ENCODE data around the gene GNB5. TPM values are rescaled to one million over a fixed set of nuclear protein-coding genes. Genes with fewer than 3 reads are reported as not detected.

The GNB5 gene
- total RNA-seq, 6 experiments from 2014 or later: 24.1 to 37.1 (median 33.0) TPM

GRCh38 chr15:52106641-52107040 lies 84.6 kb downstream of the GNB5 start:
- Mint-ChIP-seq H3K4me3 (no peak overlapping the region), H3K27ac (no peak overlapping the region), H3K27me3 (ENCODE audit: insufficient read depth) (peaks cover 5% of the 10 kb centered on the region; the same call in 1 of the 2 replicates), H3K4me1 (ENCODE audit: low read depth) (peaks cover 38% of the 10 kb centered on the region; the same call in 1 of the 2 replicates), H3K36me3 (ENCODE audit: low read depth) (peaks cover 3% of the 10 kb centered on the region), H3K9me3 (no peaks in the 10 kb centered on the region)
- DNase-seq: no peak
- TF ChIP-seq CTCF (IDR thresholded peaks at IDR 0.05): no peak

GRCh38 chr15:52105846-52106245 lies 85.3 kb downstream of the GNB5 start:
- no peak for DNase-seq
- Mint-ChIP-seq H3K27me3 (ENCODE audit: insufficient read depth) (peaks cover 3% of the 10 kb centered on the region), H3K9me3 (no peaks in the 10 kb centered on the region), H3K27ac (no peak overlapping the region), H3K4me1 (ENCODE audit: low read depth) (peaks cover 38% of the 10 kb centered on the region; the same call in 1 of the 2 replicates), H3K36me3 (ENCODE audit: low read depth) (peaks cover 3% of the 10 kb centered on the region), H3K4me3 (no peak overlapping the region)
- TF ChIP-seq CTCF (IDR thresholded peaks at IDR 0.05): no peak

- Mint-ChIP-seq H3K4me1 (ENCODE audit: low read depth) (peaks cover 38% of the 10 kb centered on the region; the same call in 1 of the 2 replicates), H3K4me3 (no peak overlapping the region), H3K9me3 (no peaks in the 10 kb centered on the region), H3K36me3 (ENCODE audit: low read depth) (peaks cover 3% of the 10 kb centered on the region), H3K27me3 (ENCODE audit: insufficient read depth) (peaks cover 3% of the 10 kb centered on the region), H3K27ac (peak overlapping the region; percentile 85)
- TF ChIP-seq CTCF (IDR thresholded peaks at IDR 0.05): no peak
- DNase-seq: no peak
Measured at GRCh38 chr15:52104532-52105004, 86.6 kb downstream of the GNB5 start.

GRCh38 chr15:52103217-52104207 lies 87.7 kb downstream of the GNB5 start:
- H3K4me1 Mint-ChIP-seq (ENCODE audit: low read depth): peaks cover 38% of the 10 kb centered on the region; the same call in 1 of the 2 replicates
- H3K36me3 Mint-ChIP-seq (ENCODE audit: low read depth): peaks cover 3% of the 10 kb centered on the region
- H3K27me3 Mint-ChIP-seq (ENCODE audit: insufficient read depth): peaks cover 3% of the 10 kb centered on the region
- no peaks in the 10 kb centered on the region for H3K9me3 Mint-ChIP-seq
- peak overlapping the region; percentile 85 for H3K27ac Mint-ChIP-seq
- peak overlapping the region; percentile 54 for H3K4me3 Mint-ChIP-seq
- no peak for TF ChIP-seq CTCF (IDR thresholded peaks at IDR 0.05)
- peak; percentile 93 for DNase-seq

GRCh38 chr15:52102463-52102862 lies 88.7 kb downstream of the GNB5 start:
- Mint-ChIP-seq H3K4me3 (peak overlapping the region; percentile 27; the same call in 1 of the 2 replicates), H3K9me3 (no peaks in the 10 kb centered on the region), H3K4me1 (ENCODE audit: low read depth) (peaks cover 38% of the 10 kb centered on the region), H3K27me3 (ENCODE audit: insufficient read depth) (no peaks in the 10 kb centered on the region; the same call in 1 of the 2 replicates), H3K27ac (peak overlapping the region; percentile 85), H3K36me3 (ENCODE audit: low read depth) (peaks cover 3% of the 10 kb centered on the region)
- DNase-seq: peak; percentile 75
- no peak for TF ChIP-seq CTCF (IDR thresholded peaks at IDR 0.05)
